HFF-Myc (cell line): ENCODE data around the gene LRRC8D.

ENCODE experiments used
- DNase-seq: peaks from one replicate; pipeline ENCODE4 v3.0.0-alpha.2; 2011; ENCODE audit warnings: low read depth; ENCODE audit errors: extremely low read depth
- H3K4me3 ChIP-seq: replicated peaks from 2 replicates; pipeline ENCODE4 v1.5.1; 2011; ENCODE audit warnings: low read depth, mild to moderate bottlenecking, control low read depth, low read length
- TF ChIP-seq, protein P1 (sequence below): IDR thresholded peaks from 2 replicates; pipeline ENCODE4 v1.5.1; 2012; ENCODE audit warnings: mild to moderate bottlenecking, low read depth, low read length, control low read depth; ENCODE audit errors: missing control alignments

LRRC8D gene

DNA sequence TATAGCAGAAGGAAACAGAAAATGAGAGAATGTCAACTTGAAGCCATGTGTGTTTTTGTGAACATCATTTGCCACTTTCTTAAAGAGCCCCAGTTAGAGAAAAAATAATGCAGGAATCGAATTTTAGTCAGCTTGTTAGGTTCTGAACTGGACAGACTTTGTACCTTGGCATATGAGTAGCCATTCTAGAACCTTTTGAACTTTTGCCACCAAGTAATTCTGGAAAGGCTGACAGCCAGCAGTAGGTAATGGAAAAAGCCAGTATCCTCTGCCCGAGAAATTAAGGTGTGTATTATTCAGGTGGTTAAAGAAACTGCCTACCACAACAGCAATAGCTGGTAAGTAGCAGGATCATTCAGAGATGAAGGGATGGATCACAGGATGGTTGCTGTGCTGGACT lies 20.7 kb downstream of the LRRC8D start:
- TF ChIP-seq, protein P1, sequence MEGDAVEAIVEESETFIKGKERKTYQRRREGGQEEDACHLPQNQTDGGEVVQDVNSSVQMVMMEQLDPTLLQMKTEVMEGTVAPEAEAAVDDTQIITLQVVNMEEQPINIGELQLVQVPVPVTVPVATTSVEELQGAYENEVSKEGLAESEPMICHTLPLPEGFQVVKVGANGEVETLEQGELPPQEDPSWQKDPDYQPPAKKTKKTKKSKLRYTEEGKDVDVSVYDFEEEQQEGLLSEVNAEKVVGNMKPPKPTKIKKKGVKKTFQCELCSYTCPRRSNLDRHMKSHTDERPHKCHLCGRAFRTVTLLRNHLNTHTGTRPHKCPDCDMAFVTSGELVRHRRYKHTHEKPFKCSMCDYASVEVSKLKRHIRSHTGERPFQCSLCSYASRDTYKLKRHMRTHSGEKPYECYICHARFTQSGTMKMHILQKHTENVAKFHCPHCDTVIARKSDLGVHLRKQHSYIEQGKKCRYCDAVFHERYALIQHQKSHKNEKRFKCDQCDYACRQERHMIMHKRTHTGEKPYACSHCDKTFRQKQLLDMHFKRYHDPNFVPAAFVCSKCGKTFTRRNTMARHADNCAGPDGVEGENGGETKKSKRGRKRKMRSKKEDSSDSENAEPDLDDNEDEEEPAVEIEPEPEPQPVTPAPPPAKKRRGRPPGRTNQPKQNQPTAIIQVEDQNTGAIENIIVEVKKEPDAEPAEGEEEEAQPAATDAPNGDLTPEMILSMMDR, result no peak
- H3K4me3 ChIP-seq, result no peak overlapping the region
- no peak for DNase-seq

DNA sequence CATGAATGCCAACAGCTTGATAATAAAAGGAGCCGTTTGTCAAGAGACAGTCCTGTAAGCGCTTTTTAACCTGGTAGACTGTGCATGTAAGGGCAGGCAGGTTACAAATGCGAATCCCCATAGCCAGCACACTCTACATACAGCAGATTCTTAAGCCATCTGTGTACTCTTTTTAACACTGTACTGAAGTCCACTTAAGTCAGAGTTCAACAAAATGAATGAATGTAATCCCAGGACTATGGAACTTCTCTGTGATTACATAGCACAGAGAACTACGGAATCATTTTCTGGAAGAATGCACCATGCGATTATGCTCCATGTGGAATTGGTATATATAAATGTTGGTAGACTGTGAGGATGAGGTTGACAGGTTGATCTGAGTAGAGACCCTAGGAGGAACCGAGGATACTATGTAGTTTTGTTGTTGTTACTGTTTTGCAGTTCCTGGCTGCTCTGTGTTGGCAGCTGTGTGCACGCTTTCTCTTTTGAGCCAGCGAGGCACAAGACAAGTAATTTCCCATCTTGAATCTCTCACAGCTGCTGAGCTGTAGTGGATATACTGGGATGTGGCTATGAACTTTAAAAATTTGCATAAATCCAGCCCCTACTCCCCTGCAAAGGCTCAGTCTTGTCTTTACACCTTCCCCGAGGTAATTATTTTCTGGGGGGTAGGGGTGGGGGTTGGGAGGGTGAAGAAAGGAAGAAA lies 21.9 kb downstream of the LRRC8D start:
- no peak for DNase-seq
- TF ChIP-seq, protein P1, result no peak
- H3K4me3 ChIP-seq, result peak overlapping the region; percentile 73

DNA sequence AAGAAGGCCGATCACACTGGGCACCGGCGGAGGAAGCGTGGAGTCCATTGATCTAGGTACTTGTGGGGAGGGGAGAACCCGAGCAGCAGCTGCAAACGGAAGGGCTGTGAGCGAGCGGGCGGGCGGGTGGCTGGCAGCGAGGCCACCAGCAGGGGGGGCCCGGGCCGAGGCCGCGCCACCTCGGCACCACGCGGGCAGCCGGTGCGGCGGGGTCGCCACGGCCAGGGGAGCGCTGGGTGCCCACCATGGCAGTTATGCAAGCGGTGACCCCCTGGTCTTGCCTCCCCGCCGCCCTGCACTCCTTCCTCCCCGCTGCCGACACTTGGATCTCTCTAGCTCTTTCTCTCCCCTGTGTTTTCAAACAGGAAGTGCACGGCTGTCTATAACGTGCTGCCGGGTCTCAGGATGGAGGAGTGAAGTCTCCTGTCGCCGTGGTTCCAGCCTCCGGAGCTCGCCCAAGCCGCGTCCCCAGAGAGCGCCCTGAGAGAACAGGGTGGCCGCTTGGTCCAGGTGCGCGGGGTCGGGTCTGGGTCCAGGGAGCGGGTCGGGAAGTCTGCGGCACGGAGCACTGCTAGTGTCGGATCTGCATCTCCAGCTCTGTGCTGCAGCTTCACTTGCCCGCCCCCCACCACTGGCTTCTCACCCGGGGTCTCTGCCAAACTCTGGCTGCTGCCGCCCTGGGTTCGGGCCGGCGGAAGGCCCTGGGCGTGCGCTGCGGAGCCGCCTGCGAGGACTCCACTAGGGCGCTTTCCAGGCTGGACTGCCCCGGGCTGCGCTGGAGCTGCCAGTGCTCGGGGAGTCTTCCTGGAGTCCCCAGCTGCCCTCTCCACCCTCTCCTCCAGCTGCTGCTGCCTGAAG lies 22.7 kb downstream of the LRRC8D start:
- TF ChIP-seq, protein P1, result peak; percentile 34
- DNase-seq, result no peak

DNA sequence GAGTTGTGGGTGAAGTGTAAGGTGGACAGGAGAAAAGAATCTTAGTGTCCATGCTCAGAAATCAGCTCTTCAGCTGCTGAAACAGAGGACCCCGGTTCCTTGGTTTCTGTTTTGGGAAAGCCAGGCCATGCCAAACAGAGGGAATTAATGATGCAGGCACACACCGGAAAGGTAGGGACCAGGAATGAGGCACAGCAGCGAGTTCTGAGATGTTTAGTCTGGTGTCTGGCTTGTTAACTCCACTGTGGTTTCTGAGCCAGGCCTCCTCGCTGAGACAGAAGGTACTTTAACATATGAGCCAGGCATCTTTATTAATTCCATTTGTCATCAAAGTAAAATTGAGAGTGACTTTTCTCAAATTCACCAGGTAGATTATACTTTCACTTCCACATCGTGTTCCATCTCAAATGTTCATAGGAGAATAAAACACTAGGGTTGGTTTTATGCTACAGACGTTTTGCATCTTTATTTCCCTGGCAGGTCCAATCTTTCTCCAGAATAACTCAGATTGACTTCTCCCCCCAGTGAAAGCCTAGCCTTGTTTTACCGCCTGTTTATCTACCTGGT lies 23.5 kb downstream of the LRRC8D start:
- no peak for DNase-seq
- TF ChIP-seq, protein P1, result no peak
- peak overlapping the region; percentile 73 for H3K4me3 ChIP-seq

More for the DNA sequence above, 22.7 kb downstream of the LRRC8D start:
- peak overlapping the region; percentile 73 for H3K4me3 ChIP-seq

DNA sequence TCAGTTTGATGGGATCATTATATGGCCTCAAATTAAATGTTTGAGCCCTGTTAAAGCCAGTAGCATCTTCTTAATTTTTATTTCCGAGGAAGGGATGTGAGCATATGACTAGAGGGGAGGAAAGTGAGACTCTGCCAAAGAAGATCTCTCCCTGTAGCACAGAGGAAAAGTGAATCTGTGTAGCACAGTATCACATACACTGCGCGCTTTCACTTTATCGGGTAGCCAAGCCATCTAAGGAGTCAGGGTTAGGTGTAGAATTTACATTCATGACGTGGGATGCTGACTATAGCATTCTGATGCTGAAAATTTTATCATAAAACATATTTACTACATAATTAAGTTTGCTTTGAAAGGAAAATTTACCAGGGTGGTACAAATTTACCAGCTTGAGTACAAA lies 24.0 kb downstream of the LRRC8D start:
- DNase-seq, result no peak
- peak overlapping the region; percentile 73 for H3K4me3 ChIP-seq
- TF ChIP-seq, protein P1, result no peak

DNA sequence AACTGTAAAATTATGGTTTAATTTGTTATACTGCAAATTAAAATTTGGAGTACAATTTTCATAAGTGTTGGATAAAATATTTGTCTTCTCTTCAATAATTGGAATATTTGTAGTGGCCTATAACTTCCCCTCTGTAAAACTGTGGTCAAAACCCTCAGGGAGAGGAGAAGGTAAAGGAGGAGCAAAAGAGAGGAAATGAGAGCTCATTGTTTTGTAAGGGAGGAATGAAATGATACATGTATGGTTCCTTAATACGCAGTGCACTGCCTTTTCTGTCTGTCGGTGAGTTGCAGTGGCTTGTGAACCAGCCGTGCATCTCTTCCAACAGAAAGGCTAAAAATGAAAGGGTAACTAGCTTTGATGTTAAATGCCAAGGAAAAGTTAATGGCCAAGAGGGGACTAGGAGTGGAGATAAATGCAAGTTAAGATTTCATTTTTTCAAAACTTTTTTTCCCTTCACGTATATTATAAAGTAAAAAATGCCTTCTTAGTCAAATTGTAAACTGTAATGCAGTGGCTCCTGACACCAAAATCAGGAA lies 26.4 kb downstream of the LRRC8D start:
- no peak for DNase-seq
- H3K4me3 ChIP-seq, result no peak overlapping the region
- TF ChIP-seq, protein P1, result no peak
